SK-N-DZ (cell line): ENCODE data around the gene ZBED6.

Experiments
- DNase-seq: peaks from one replicate; pipeline ENCODE4 v3.0.0-alpha.2; 2015; ENCODE audit warnings: low spot score
- small RNA-seq, 2 experiments: library from RNA; depleted of rRNA; stranded (forward); fragments of <200 nt; gene quantifications; one replicate each; pipeline ENCODE3, GENCODE V24; 2014

The ZBED6 gene

GRCh38 chr1:203839081-203839480 lies 43.7 kb downstream of the ZBED6 start:
- DNase-seq: no peak

GRCh38 chr1:203840208-203840808 lies 44.9 kb downstream of the ZBED6 start:
- DNase-seq: no peak

DNA sequence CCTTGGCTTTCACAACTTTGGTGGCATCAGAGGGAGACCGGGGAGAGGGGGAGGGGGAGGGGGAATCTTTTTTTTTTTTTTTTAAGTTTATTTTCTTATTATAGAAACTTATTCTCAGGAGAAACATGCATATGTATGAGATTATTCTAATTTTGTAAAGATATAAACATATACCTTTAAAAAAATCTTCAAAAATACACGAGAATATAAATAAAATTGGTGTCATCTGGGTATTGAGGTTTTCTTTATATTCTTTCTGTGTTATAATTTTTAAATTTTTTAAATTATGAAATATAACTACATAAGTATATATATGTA lies 47.1 kb downstream of the ZBED6 start:
- no peak for DNase-seq

DNA sequence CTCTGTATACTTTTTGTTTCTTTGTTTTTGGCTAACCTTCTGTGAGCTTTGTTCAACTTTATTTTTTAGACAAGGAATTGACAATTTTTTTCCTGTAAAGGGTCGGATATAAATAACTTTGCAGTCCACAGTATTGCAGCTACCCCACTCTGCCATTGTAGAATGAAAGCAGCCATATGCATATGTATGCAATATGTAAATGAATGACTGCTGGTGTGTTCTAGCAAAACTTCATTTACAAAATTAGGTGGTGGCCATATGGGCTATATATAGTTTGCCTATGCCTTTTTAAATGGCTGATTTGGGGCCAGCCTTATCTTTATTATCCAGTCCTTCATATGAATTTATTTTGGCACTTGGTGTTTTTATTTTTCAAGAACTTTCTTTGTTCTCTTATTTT lies 48.0 kb downstream of the ZBED6 start:
- DNase-seq: no peak

Small RNAs within 50 kb of the gene (small RNA-seq; reads per million reads assigned to genes)
- 0.05 to 1.1 reads per million in 2 experiments for gene ZC3H11A
